DOHH2 (cell line): Measurements from ENCODE around the gene ACRV1.

Source experiments
- H3F3A ChIP-seq: fragments of 200-600 bp; sonication (generic), shearing (Covaris generic); 2 replicates; pipeline ENCODE4 v1.6.0; 2016; ENCODE audit warnings: antibody characterized with exemption, mild to moderate bottlenecking; ENCODE audit not compliant: control insufficient read depth, insufficient read depth
- H3K27ac ChIP-seq: fragments of 200-600 bp; sonication (generic); 2 replicates; pipeline ENCODE4 v1.5.1; 2014; ENCODE audit warnings: low read depth, mild to moderate bottlenecking, low read length, moderate library complexity
- H3K27me3 ChIP-seq: fragments of 200-600 bp; sonication (generic); 2 replicates; pipeline ENCODE4 v1.6.1; 2014; ENCODE audit warnings: mild to moderate bottlenecking, low read length, mixed read lengths; ENCODE audit not compliant: control insufficient read depth
- H3K36me3 ChIP-seq: fragments of 200-600 bp; sonication (generic); 2 replicates; pipeline ENCODE4 v1.6.1; 2014; ENCODE audit warnings: mild to moderate bottlenecking, low read length, moderate library complexity, mixed read lengths; ENCODE audit not compliant: control insufficient read depth
- H3K4me1 ChIP-seq: fragments of 200-600 bp; sonication (generic); 2 replicates; pipeline ENCODE4 v1.6.1; 2014; ENCODE audit warnings: mild to moderate bottlenecking, low read length, mixed read lengths; ENCODE audit not compliant: control insufficient read depth
- H3K4me2 ChIP-seq: fragments of 200-600 bp; sonication (generic); 2 replicates; pipeline ENCODE4 v1.6.0; 2014; ENCODE audit warnings: mild to moderate bottlenecking, low read length, moderate library complexity
- H3K4me3 ChIP-seq: fragments of 200-600 bp; sonication (generic); 2 replicates; pipeline ENCODE4 v1.5.1; 2014; ENCODE audit warnings: mild to moderate bottlenecking, low read length, mixed read lengths
- H3K79me2 ChIP-seq: fragments of 200-600 bp; sonication (generic); 2 replicates; pipeline ENCODE4 v1.6.1; 2014; ENCODE audit warnings: mild to moderate bottlenecking, low read length, mixed read lengths; ENCODE audit not compliant: control insufficient read depth
- H3K9me2 ChIP-seq: fragments of 200-600 bp; sonication (generic); replicated peaks from 2 replicates; pipeline ENCODE4 v1.6.1; 2014; ENCODE audit warnings: mild to moderate bottlenecking, low read length, mixed read lengths; ENCODE audit not compliant: control insufficient read depth
- H3K9me3 ChIP-seq: fragments of 200-600 bp; sonication (generic); 2 replicates; pipeline ENCODE4 v1.6.1; 2014; ENCODE audit warnings: antibody characterized with exemption, low read length, mixed read lengths; ENCODE audit not compliant: control insufficient read depth, insufficient read depth
- H4K20me1 ChIP-seq: fragments of 200-600 bp; sonication (generic); 2 replicates; pipeline ENCODE4 v1.6.0; 2014; ENCODE audit warnings: low read depth, mild to moderate bottlenecking, antibody characterized with exemption, low read length, moderate library complexity; ENCODE audit not compliant: control insufficient read depth, insufficient read depth
- EZH2phosphoT487 ChIP-seq: fragments of 200-600 bp; sonication (generic); IDR thresholded peaks from 2 replicates; pipeline ENCODE4 v1.6.1; 2017; ENCODE audit warnings: borderline replicate concordance, mild to moderate bottlenecking, antibody characterized with exemption, low read length, moderate library complexity, mixed read lengths
- TF ChIP-seq, protein P1 (sequence below): fragments of 200-600 bp; sonication (generic); IDR thresholded peaks from one replicate; pipeline ENCODE4 v1.5.1; 2014; ENCODE audit warnings: antibody characterized with exemption, mild to moderate bottlenecking, low read depth, low read length; ENCODE audit not compliant: poor library complexity, severe bottlenecking

ACRV1 gene

DNA sequence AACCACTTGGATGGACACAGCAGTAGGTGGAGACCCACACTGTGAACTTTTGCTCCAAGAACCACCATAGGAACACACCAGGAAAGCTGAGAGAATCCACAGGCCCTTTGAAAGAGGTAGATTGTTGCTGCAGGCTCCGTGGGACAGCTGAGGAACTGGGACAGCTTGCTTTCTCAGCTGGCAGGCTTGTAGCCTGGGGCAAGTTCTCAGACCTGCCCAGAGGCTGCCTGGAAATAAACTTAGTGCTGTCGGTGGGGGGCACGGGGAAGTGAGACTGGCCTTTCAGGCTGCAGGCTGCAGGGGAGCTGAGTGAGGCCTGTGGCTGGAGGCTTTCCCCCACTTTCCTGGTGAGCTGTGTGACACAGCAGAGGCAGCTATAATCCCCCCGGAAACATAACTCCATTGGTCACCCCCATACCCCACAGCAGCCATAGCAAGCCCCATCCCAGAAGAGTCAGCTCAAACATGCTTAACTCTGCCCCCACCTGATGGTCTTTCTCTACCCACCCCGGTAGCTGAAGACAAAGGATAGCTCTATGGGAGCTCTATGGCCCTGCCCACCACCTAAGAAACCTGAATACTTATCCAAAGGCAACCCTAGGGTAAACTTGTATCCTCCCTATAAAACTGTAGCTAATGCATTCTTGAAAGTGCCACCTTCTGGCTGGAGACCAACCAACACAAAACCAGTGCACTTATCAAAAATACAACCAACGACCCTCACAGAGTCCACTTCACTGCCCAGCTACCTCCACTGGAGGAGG lies 21.4 kb upstream of the ACRV1 start:
- no peaks in the 10 kb centered on the region for H3K79me2 ChIP-seq
- H3K4me2 ChIP-seq, result no peak overlapping the region
- no peaks in the 10 kb centered on the region for H3K4me1 ChIP-seq
- no peak overlapping the region for H3K27ac ChIP-seq
- H3K9me3 ChIP-seq, result no peaks in the 10 kb centered on the region
- TF ChIP-seq, protein P1, sequence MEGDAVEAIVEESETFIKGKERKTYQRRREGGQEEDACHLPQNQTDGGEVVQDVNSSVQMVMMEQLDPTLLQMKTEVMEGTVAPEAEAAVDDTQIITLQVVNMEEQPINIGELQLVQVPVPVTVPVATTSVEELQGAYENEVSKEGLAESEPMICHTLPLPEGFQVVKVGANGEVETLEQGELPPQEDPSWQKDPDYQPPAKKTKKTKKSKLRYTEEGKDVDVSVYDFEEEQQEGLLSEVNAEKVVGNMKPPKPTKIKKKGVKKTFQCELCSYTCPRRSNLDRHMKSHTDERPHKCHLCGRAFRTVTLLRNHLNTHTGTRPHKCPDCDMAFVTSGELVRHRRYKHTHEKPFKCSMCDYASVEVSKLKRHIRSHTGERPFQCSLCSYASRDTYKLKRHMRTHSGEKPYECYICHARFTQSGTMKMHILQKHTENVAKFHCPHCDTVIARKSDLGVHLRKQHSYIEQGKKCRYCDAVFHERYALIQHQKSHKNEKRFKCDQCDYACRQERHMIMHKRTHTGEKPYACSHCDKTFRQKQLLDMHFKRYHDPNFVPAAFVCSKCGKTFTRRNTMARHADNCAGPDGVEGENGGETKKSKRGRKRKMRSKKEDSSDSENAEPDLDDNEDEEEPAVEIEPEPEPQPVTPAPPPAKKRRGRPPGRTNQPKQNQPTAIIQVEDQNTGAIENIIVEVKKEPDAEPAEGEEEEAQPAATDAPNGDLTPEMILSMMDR, result no peak
- TF ChIP-seq EZH2phosphoT487, result no peak
- no peaks in the 10 kb centered on the region for H3F3A ChIP-seq
- no peaks in the 10 kb centered on the region for H3K36me3 ChIP-seq
- H3K27me3 ChIP-seq, result no peaks in the 10 kb centered on the region
- no peaks in the 10 kb centered on the region for H4K20me1 ChIP-seq
- no peaks in the 10 kb centered on the region for H3K9me2 ChIP-seq
- H3K4me3 ChIP-seq, result no peak overlapping the region

DNA sequence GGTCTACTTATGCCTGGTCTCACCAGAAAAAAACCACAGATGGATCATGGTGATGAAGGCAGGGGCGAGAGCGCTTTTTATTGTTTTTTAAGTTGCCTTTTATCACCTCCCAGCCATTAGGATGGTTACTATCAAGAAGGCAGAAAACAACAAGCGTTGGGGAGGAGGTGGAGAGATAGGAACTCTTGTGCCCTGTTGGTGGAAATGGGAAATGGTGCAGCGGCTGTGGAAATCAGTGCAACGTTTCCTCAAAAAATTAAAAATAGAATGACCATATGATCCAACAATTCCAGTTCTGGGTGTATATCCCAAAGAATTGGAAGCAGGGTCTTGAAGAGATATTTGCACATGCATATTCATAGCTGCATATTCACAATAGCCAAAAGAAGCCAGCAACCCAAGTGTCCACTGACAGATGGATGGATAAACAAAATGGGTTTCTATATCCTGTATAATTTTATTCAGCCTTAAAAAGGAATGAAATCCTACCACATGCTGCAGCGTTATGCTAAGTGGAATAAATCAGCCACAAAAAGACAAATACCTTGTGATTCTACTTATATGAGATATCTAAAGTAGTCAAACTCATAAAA lies 20.5 kb upstream of the ACRV1 start:
- H3K9me2 ChIP-seq, result no peaks in the 10 kb centered on the region
- no peaks in the 10 kb centered on the region for H3F3A ChIP-seq
- no peaks in the 10 kb centered on the region for H4K20me1 ChIP-seq
- no peaks in the 10 kb centered on the region for H3K36me3 ChIP-seq
- H3K9me3 ChIP-seq, result no peaks in the 10 kb centered on the region
- H3K4me1 ChIP-seq, result no peaks in the 10 kb centered on the region
- TF ChIP-seq, protein P1, result no peak
- TF ChIP-seq EZH2phosphoT487, result no peak
- no peaks in the 10 kb centered on the region for H3K27me3 ChIP-seq
- no peak overlapping the region for H3K27ac ChIP-seq
- no peaks in the 10 kb centered on the region for H3K79me2 ChIP-seq
- no peak overlapping the region for H3K4me3 ChIP-seq
- H3K4me2 ChIP-seq, result no peak overlapping the region

DNA sequence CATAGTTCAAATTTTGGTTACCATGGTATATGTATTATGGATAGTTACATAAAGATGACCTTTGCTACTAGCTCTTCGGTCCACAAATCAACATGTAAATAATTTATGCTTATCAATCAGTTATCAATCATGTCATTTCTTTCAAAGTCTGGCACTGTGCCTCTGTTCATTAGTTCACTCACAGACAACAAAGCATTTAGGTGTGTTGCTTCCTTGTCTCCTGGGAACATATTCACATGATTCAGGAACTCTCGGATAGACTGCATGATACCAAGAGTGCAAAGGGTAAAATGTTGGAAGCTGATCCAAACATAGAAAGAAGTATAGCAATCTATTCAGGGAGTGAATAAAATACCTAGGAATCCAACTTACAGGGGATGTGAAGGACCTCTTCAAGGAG lies 14.3 kb upstream of the ACRV1 start:
- H3K27me3 ChIP-seq, result no peaks in the 10 kb centered on the region
- no peak for TF ChIP-seq EZH2phosphoT487
- no peaks in the 10 kb centered on the region for H3K9me2 ChIP-seq
- no peaks in the 10 kb centered on the region for H3K9me3 ChIP-seq
- no peak overlapping the region for H3K4me2 ChIP-seq
- H3K79me2 ChIP-seq, result no peaks in the 10 kb centered on the region
- H3K4me3 ChIP-seq, result no peak overlapping the region
- H3K27ac ChIP-seq, result no peak overlapping the region
- H3K36me3 ChIP-seq, result no peaks in the 10 kb centered on the region
- H3F3A ChIP-seq, result no peaks in the 10 kb centered on the region
- no peaks in the 10 kb centered on the region for H4K20me1 ChIP-seq
- no peaks in the 10 kb centered on the region for H3K4me1 ChIP-seq

DNA sequence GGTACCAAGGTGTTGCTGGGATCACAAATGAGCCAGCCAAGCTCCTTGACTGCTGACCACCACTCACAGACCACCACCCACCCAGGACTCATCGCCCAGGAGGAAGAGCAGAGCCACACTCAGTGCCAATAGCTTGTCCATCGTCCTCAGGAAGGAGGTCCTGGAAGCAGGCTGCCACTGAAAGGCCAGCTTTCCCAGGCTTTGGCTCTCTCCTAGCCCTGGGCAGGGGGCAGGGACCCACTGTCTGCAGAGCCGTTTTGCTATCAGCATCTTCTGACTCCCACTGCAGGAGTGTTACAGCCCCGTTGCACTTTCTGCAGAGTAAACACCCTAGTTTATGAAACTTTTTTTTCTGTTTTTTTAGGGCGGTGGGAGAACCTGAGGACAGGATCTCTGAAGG lies 12.2 kb upstream of the ACRV1 start:
- no peaks in the 10 kb centered on the region for H3F3A ChIP-seq

More for the DNA sequence above, 12.2 kb upstream of the ACRV1 start:
- Histone ChIP-seq H3K9me2 (no peaks in the 10 kb centered on the region), H3K9me3 (no peaks in the 10 kb centered on the region), H3K79me2 (no peaks in the 10 kb centered on the region), H3K36me3 (no peaks in the 10 kb centered on the region), H4K20me1 (no peaks in the 10 kb centered on the region), H3K4me3 (no peak overlapping the region), H3K4me1 (no peaks in the 10 kb centered on the region), H3K4me2 (no peak overlapping the region), H3K27me3 (no peaks in the 10 kb centered on the region), H3K27ac (no peak overlapping the region)
- TF ChIP-seq, protein P1, result no peak
- TF ChIP-seq EZH2phosphoT487, result no peak
